CD14-positive monocyte (primary cell): Measurements from ENCODE around the gene CAPN14. TPM values are rescaled to one million over a fixed set of nuclear protein-coding genes. Genes with fewer than 3 reads are reported as not detected.

Experiments used
- DNase-seq, 3 donors: peaks; one replicate each; pipeline ENCODE4 v3.0.0-alpha.2; 2011 to 2022
- H2AFZ ChIP-seq: 2 replicates; pipeline ENCODE4 v1.6.0; 2012; ENCODE audit warnings: mild to moderate bottlenecking, low read depth, low read length, inconsistent platforms; ENCODE audit not compliant: insufficient read depth, poor library complexity, severe bottlenecking
- H3K27ac ChIP-seq, 2 donors: 1 replicate in 1 of 2; 2 replicates in 1 of 2; pipeline ENCODE4 v1.5.1; 2012 to 2013; ENCODE audit warnings: low read length in 2 of 2, control low read depth in 1 of 2, inconsistent platforms in 1 of 2, low read depth in 1 of 2, mild to moderate bottlenecking in 1 of 2
- H3K27me3 ChIP-seq, 2 donors: one replicate each; pipeline versions ENCODE4 v1.6.0 to v1.6.1; 2011 to 2013; ENCODE audit warnings: low read length in 2 of 2; ENCODE audit not compliant: control insufficient read depth in 2 of 2, insufficient read depth in 2 of 2
- H3K36me3 ChIP-seq, 2 donors: replicated peaks in 1 of 2; 1 replicate in 1 of 2; 2 replicates in 1 of 2; pipeline versions ENCODE4 v1.5.1 to v1.6.1; 2012 to 2013; ENCODE audit warnings: low read length in 2 of 2, control low read depth in 1 of 2, inconsistent platforms in 1 of 2, mild to moderate bottlenecking in 1 of 2; ENCODE audit not compliant: insufficient read depth in 2 of 2, control insufficient read depth in 1 of 2
- H3K4me1 ChIP-seq, 2 donors: 1 replicate in 1 of 2; 2 replicates in 1 of 2; pipeline versions ENCODE4 v1.5.1 to v1.6.1; 2012 to 2013; ENCODE audit warnings: low read length in 2 of 2, control low read depth in 1 of 2, inconsistent platforms in 1 of 2, mild to moderate bottlenecking in 1 of 2, moderate library complexity in 1 of 2; ENCODE audit not compliant: insufficient read depth in 2 of 2, control insufficient read depth in 1 of 2
- H3K4me2 ChIP-seq: replicated peaks from 2 replicates; pipeline ENCODE3; 2012; ENCODE audit warnings: low read length, moderate library complexity, mild to moderate bottlenecking; ENCODE audit not compliant: poor library complexity, severe bottlenecking; ENCODE audit errors: extremely low read depth
- H3K4me3 ChIP-seq, 3 experiments: fragments of 200-600 bp in 1 of 3; sonication (generic) in 1 of 3; replicated peaks in 1 of 3; 1 replicate in 2 of 3; 2 replicates in 1 of 3; pipeline ENCODE4 v1.5.1; 2011 to 2013; ENCODE audit warnings: low read length in 3 of 3, mild to moderate bottlenecking in 3 of 3, control low read depth in 2 of 3, low read depth in 2 of 3, inconsistent platforms in 1 of 3, moderate library complexity in 1 of 3
- H3K79me2 ChIP-seq: 2 replicates; pipeline ENCODE4 v1.6.0; 2012; ENCODE audit warnings: mild to moderate bottlenecking, control low read depth, inconsistent platforms, low read length, moderate library complexity; ENCODE audit not compliant: insufficient read depth
- H3K9ac ChIP-seq: 2 replicates; pipeline ENCODE4 v1.6.0; 2017; ENCODE audit warnings: low read length, mild to moderate bottlenecking; ENCODE audit not compliant: insufficient read depth, poor library complexity, severe bottlenecking
- H3K9me3 ChIP-seq, 2 donors: replicated peaks in 1 of 2; 1 replicate in 1 of 2; 2 replicates in 1 of 2; pipeline versions ENCODE4 v1.5.1 to v1.6.1; 2012 to 2013; ENCODE audit warnings: low read length in 2 of 2, control low read depth in 1 of 2; ENCODE audit not compliant: control insufficient read depth in 1 of 2, insufficient read depth in 1 of 2
- H4K20me1 ChIP-seq: 2 replicates; pipeline ENCODE4 v1.6.0; 2012; ENCODE audit warnings: mild to moderate bottlenecking, low read length, control low read depth, moderate library complexity; ENCODE audit not compliant: insufficient read depth
- H3K27ac Mint-ChIP-seq, 7 donors: one replicate each; pipeline ENCODE4 v1.8.0; 2020; ENCODE audit warnings: mild to moderate bottlenecking in 7 of 7, mixed read lengths in 7 of 7, moderate library complexity in 6 of 7, inconsistent platforms in 2 of 7
- H3K27me3 Mint-ChIP-seq, 3 donors: one replicate each; pipeline ENCODE4 v1.8.0; 2021 to 2022; ENCODE audit warnings: low read depth in 3 of 3, mild to moderate bottlenecking in 3 of 3, mixed read lengths in 3 of 3, moderate library complexity in 3 of 3, inconsistent platforms in 1 of 3
- H3K36me3 Mint-ChIP-seq, 2 donors: one replicate each; pipeline ENCODE4 v1.8.0; 2020; ENCODE audit warnings: mixed read lengths in 2 of 2, inconsistent platforms in 1 of 2, mild to moderate bottlenecking in 1 of 2
- H3K4me1 Mint-ChIP-seq: one replicate; pipeline ENCODE4 v1.8.0; 2020; ENCODE audit warnings: mild to moderate bottlenecking, mixed read lengths
- H3K4me3 Mint-ChIP-seq, 2 donors: one replicate each; pipeline ENCODE4 v1.8.0; 2020; ENCODE audit warnings: mild to moderate bottlenecking in 2 of 2, mixed read lengths in 2 of 2, moderate library complexity in 1 of 2
- H3K9me3 Mint-ChIP-seq, 7 donors: one replicate each; pipeline ENCODE4 v1.8.0; 2020 to 2022; ENCODE audit warnings: mixed read lengths in 7 of 7, mild to moderate bottlenecking in 6 of 7, moderate library complexity in 6 of 7, inconsistent platforms in 2 of 7
- CTCF ChIP-seq: fragments of 200-600 bp; IDR thresholded peaks from one replicate; pipeline ENCODE4 v1.8.0; 2022; ENCODE audit warnings: antibody characterized with exemption, mild to moderate bottlenecking
- WGBS: methylation state at CpG from one replicate; pipeline ENCODE4 v1.1.5; 2013; ENCODE audit warnings: missing lambda C conversion rate; ENCODE audit not compliant: insufficient coverage; 5-methylcytosine and 5-hydroxymethylcytosine counted together
- intact Hi-C, 2 donors: fragments of 100-400 bp; cut with micrococcal nuclease; formaldehyde crosslinking; loops; one replicate each; pipeline versions ENCODE4 v1.15.0 to v1.15.1; 2023
- polyA plus RNA-seq, 3 donors: library from polyadenylated mRNA; depleted of rRNA in 1 of 3; unstranded in 2 of 3; stranded (reverse) in 1 of 3; fragments of 300-500 nt in 2 of 3; fragments of >200 nt in 1 of 3; fragmentation: Illumina TruSeq in 2 of 3; gene quantifications; 1 replicate in 2 of 3; 2 replicates in 1 of 3; pipeline ENCODE4 v1.2.3, GENCODE V29; 2012 to 2021

CAPN14 gene
- polyA plus RNA-seq, 3 donors, result not detected

GRCh38 chr2:31226266-31226665, 9.0 kb upstream of the CAPN14 start:
- Mint-ChIP-seq H3K27ac (no peak overlapping the region), H3K27me3 (no peaks in the 10 kb centered on the region), H3K36me3 (no peaks in the 10 kb centered on the region), H3K4me3 (no peak overlapping the region), H3K9me3 (no peaks in the 10 kb centered on the region), H3K4me1 (peaks cover 20% of the 10 kb centered on the region)
- WGBS, result 0% methylated on average over 2 of the region's 2 CpGs
- Histone ChIP-seq H3K9me3 (no peaks in the 10 kb centered on the region), H3K4me2 (no peak overlapping the region), H4K20me1 (no peaks in the 10 kb centered on the region), H3K4me3 (no peak overlapping the region), H3K27me3 (peaks cover 0 to 2% of the 10 kb centered on the region in 2 donors), H3K27ac (no peak overlapping the region), H3K4me1 (peaks cover 10 to 16% of the 10 kb centered on the region in 2 donors), H2AFZ (peak overlapping the region; percentile 3), H3K36me3 (no peaks in the 10 kb centered on the region), H3K9ac (no peak overlapping the region), H3K79me2 (no peaks in the 10 kb centered on the region)
- no peak for DNase-seq
- intact Hi-C loops, result no loop called here
- no peak for TF ChIP-seq CTCF

- DNase-seq, result no peak
- Histone ChIP-seq H3K36me3 (no peaks in the 10 kb centered on the region), H3K27me3 (peaks cover 0 to 2% of the 10 kb centered on the region in 2 donors), H3K9ac (no peak overlapping the region), H3K4me3 (no peak overlapping the region), H3K4me1 (peaks cover 27 to 33% of the 10 kb centered on the region in 2 donors), H4K20me1 (no peaks in the 10 kb centered on the region), H2AFZ (no peak overlapping the region), H3K79me2 (no peaks in the 10 kb centered on the region), H3K27ac (no peak overlapping the region), H3K4me2 (no peak overlapping the region), H3K9me3 (no peaks in the 10 kb centered on the region)
- Mint-ChIP-seq H3K4me1 (peaks cover 37% of the 10 kb centered on the region), H3K9me3 (peaks cover 0 to 2% (median 0%) of the 10 kb centered on the region in 7 donors), H3K27me3 (no peaks in the 10 kb centered on the region), H3K36me3 (peaks cover 0 to 2% of the 10 kb centered on the region in 2 donors), H3K27ac (no peak overlapping the region), H3K4me3 (no peak overlapping the region)
- intact Hi-C loops, result loop anchor here in 1 of 2 donors (5.0 kb wide), 1 partner anchor 109 kb away; no protein-coding TSS in a partner anchor
- TF ChIP-seq CTCF, result no peak
- 100% methylated on average over 3 of the region's 7 CpGs for WGBS
Measured at GRCh38 chr2:31223749-31224148, 6.4 kb upstream of the CAPN14 start.
